Stromal cell of bone marrow (primary cell): ENCODE measurements around the gene RBX1.
A peak's percentile ranks its signal among the peaks of the same experiment; 100 is the strongest.

Source experiments
- DNase-seq: peaks from one replicate; pipeline ENCODE4 v3.0.0-alpha.2; 2012; ENCODE audit warnings: low read depth

Gene RBX1

GRCh38 chr22:41022470-41023298 is 71.5 kb downstream of the RBX1 start:
- DNase-seq: peak; percentile 55
